ENCODE data around the gene ILKAP.
"Not testable (repeated sequence)": the region's sequence is repeated elsewhere in the genome, so short reads cannot be mapped to it uniquely, and the experiment has no call there.

ILKAP gene

GRCh38 chr2:238171575-238172187 lies 31.8 kb downstream of the ILKAP start:
- Histone ChIP-seq H3K4me3 (ENCODE audit: low read depth in 1 of 2, low read length in 2 of 2) (no peak overlapping the region), H3K27me3 (ENCODE audit: control insufficient read depth in 1 of 2, insufficient read depth in 2 of 2, low read length in 2 of 2) (no peaks in the 10 kb centered on the region), H3K27ac (ENCODE audit: low read depth, low read length) (no peak overlapping the region), H3K4me1 (ENCODE audit: control insufficient read depth in 1 of 2, insufficient read depth in 2 of 2, low read length in 2 of 2) (peaks cover 4 to 15% of the 10 kb centered on the region in 2 donors), H3K36me3 (ENCODE audit: control insufficient read depth in 1 of 2, insufficient read depth in 2 of 2, low read length in 2 of 2) (peaks cover 35 to 74% of the 10 kb centered on the region in 2 donors), H3K9ac (ENCODE audit: low read depth in 1 of 2, low read length in 2 of 2) (no peak overlapping the region), H3K9me3 (ENCODE audit: control insufficient read depth in 1 of 2, low read length in 2 of 2) (no peaks in the 10 kb centered on the region)

- not testable (repeated sequence) for H3K4me3 ChIP-seq (ENCODE audit: low read depth in 1 of 2, low read length in 2 of 2); H3K27ac ChIP-seq (ENCODE audit: low read depth, low read length); H3K9ac ChIP-seq (ENCODE audit: low read depth in 1 of 2, low read length in 2 of 2); H3K27me3 ChIP-seq (ENCODE audit: control insufficient read depth in 1 of 2, insufficient read depth in 2 of 2, low read length in 2 of 2); H3K9me3 ChIP-seq (ENCODE audit: control insufficient read depth in 1 of 2, low read length in 2 of 2)
- Histone ChIP-seq H3K36me3 (ENCODE audit: control insufficient read depth in 1 of 2, insufficient read depth in 2 of 2, low read length in 2 of 2) (peaks cover 35 to 70% of the 10 kb centered on the region in 2 donors), H3K4me1 (ENCODE audit: control insufficient read depth in 1 of 2, insufficient read depth in 2 of 2, low read length in 2 of 2) (peaks cover 4 to 15% of the 10 kb centered on the region in 2 donors)
Measured at GRCh38 chr2:238171072-238171431, 32.4 kb downstream of the ILKAP start.

- Histone ChIP-seq H3K4me1 (ENCODE audit: control insufficient read depth in 1 of 2, insufficient read depth in 2 of 2, low read length in 2 of 2) (peaks cover 4 to 15% of the 10 kb centered on the region in 2 donors), H3K27ac (ENCODE audit: low read depth, low read length) (no peak overlapping the region), H3K27me3 (ENCODE audit: control insufficient read depth in 1 of 2, insufficient read depth in 2 of 2, low read length in 2 of 2) (no peaks in the 10 kb centered on the region), H3K4me3 (ENCODE audit: low read depth in 1 of 2, low read length in 2 of 2) (no peak overlapping the region), H3K9me3 (ENCODE audit: control insufficient read depth in 1 of 2, low read length in 2 of 2) (no peaks in the 10 kb centered on the region), H3K36me3 (ENCODE audit: control insufficient read depth in 1 of 2, insufficient read depth in 2 of 2, low read length in 2 of 2) (peaks cover 35 to 67% of the 10 kb centered on the region in 2 donors), H3K9ac (ENCODE audit: low read depth in 1 of 2, low read length in 2 of 2) (no peak overlapping the region)
Measured at GRCh38 chr2:238170386-238171071, 33.0 kb downstream of the ILKAP start.

- H3K36me3 ChIP-seq (ENCODE audit: control insufficient read depth in 1 of 2, insufficient read depth in 2 of 2, low read length in 2 of 2), result peaks cover 35 to 64% of the 10 kb centered on the region in 2 donors
Measured at GRCh38 chr2:238169708-238170251, 33.7 kb downstream of the ILKAP start.

GRCh38 chr2:238169048-238169707 lies 34.3 kb downstream of the ILKAP start:
- Histone ChIP-seq H3K27ac (ENCODE audit: low read depth, low read length) (no peak overlapping the region), H3K36me3 (ENCODE audit: control insufficient read depth in 1 of 2, insufficient read depth in 2 of 2, low read length in 2 of 2) (peaks cover 29 to 58% of the 10 kb centered on the region in 2 donors), H3K27me3 (ENCODE audit: control insufficient read depth in 1 of 2, insufficient read depth in 2 of 2, low read length in 2 of 2) (no peaks in the 10 kb centered on the region), H3K9ac (ENCODE audit: low read depth in 1 of 2, low read length in 2 of 2) (no peak overlapping the region), H3K9me3 (ENCODE audit: control insufficient read depth in 1 of 2, low read length in 2 of 2) (no peaks in the 10 kb centered on the region), H3K4me3 (ENCODE audit: low read depth in 1 of 2, low read length in 2 of 2) (no peak overlapping the region), H3K4me1 (ENCODE audit: control insufficient read depth in 1 of 2, insufficient read depth in 2 of 2, low read length in 2 of 2) (peaks cover 4 to 15% of the 10 kb centered on the region in 2 donors)

More at GRCh38 chr2:238169708-238170251, 33.7 kb downstream of the ILKAP start:
- Histone ChIP-seq H3K9me3 (ENCODE audit: control insufficient read depth in 1 of 2, low read length in 2 of 2) (no peaks in the 10 kb centered on the region), H3K27me3 (ENCODE audit: control insufficient read depth in 1 of 2, insufficient read depth in 2 of 2, low read length in 2 of 2) (no peaks in the 10 kb centered on the region), H3K4me3 (ENCODE audit: low read depth in 1 of 2, low read length in 2 of 2) (no peak overlapping the region), H3K27ac (ENCODE audit: low read depth, low read length) (no peak overlapping the region), H3K4me1 (ENCODE audit: control insufficient read depth in 1 of 2, insufficient read depth in 2 of 2, low read length in 2 of 2) (peaks cover 4 to 15% of the 10 kb centered on the region in 2 donors), H3K9ac (ENCODE audit: low read depth in 1 of 2, low read length in 2 of 2) (no peak overlapping the region)

GRCh38 chr2:238168196-238169047 lies 35.1 kb downstream of the ILKAP start:
- Histone ChIP-seq H3K9me3 (ENCODE audit: control insufficient read depth in 1 of 2, low read length in 2 of 2) (no peaks in the 10 kb centered on the region), H3K4me3 (ENCODE audit: low read depth in 1 of 2, low read length in 2 of 2) (no peak overlapping the region), H3K27ac (ENCODE audit: low read depth, low read length) (no peak overlapping the region), H3K4me1 (ENCODE audit: control insufficient read depth in 1 of 2, insufficient read depth in 2 of 2, low read length in 2 of 2) (peaks cover 4 to 15% of the 10 kb centered on the region in 2 donors), H3K27me3 (ENCODE audit: control insufficient read depth in 1 of 2, insufficient read depth in 2 of 2, low read length in 2 of 2) (peaks cover 1 to 4% of the 10 kb centered on the region in 2 donors), H3K36me3 (ENCODE audit: control insufficient read depth in 1 of 2, insufficient read depth in 2 of 2, low read length in 2 of 2) (peaks cover 22 to 50% of the 10 kb centered on the region in 2 donors), H3K9ac (ENCODE audit: low read depth in 1 of 2, low read length in 2 of 2) (no peak overlapping the region)

GRCh38 chr2:238167761-238168160 lies 35.7 kb downstream of the ILKAP start:
- Histone ChIP-seq H3K9ac (ENCODE audit: low read depth in 1 of 2, low read length in 2 of 2) (no peak overlapping the region), H3K9me3 (ENCODE audit: control insufficient read depth in 1 of 2, low read length in 2 of 2) (no peaks in the 10 kb centered on the region), H3K27me3 (ENCODE audit: control insufficient read depth in 1 of 2, insufficient read depth in 2 of 2, low read length in 2 of 2) (peaks cover 7 to 11% of the 10 kb centered on the region in 2 donors), H3K36me3 (ENCODE audit: control insufficient read depth in 1 of 2, insufficient read depth in 2 of 2, low read length in 2 of 2) (peaks cover 16 to 43% of the 10 kb centered on the region in 2 donors), H3K4me1 (ENCODE audit: control insufficient read depth in 1 of 2, insufficient read depth in 2 of 2, low read length in 2 of 2) (peaks cover 4 to 15% of the 10 kb centered on the region in 2 donors), H3K27ac (ENCODE audit: low read depth, low read length) (no peak overlapping the region), H3K4me3 (ENCODE audit: low read depth in 1 of 2, low read length in 2 of 2) (no peak overlapping the region)

- H3K9ac ChIP-seq (ENCODE audit: low read depth in 1 of 2, low read length in 2 of 2), result no peak overlapping the region
- H3K4me3 ChIP-seq (ENCODE audit: low read depth in 1 of 2, low read length in 2 of 2), result no peak overlapping the region
- peaks cover 8 to 12% of the 10 kb centered on the region in 2 donors for H3K27me3 ChIP-seq (ENCODE audit: control insufficient read depth in 1 of 2, insufficient read depth in 2 of 2, low read length in 2 of 2)
- H3K27ac ChIP-seq (ENCODE audit: low read depth, low read length), result no peak overlapping the region
- H3K4me1 ChIP-seq (ENCODE audit: control insufficient read depth in 1 of 2, insufficient read depth in 2 of 2, low read length in 2 of 2), result peaks cover 4 to 15% of the 10 kb centered on the region in 2 donors
- peaks cover 12 to 39% of the 10 kb centered on the region in 2 donors for H3K36me3 ChIP-seq (ENCODE audit: control insufficient read depth in 1 of 2, insufficient read depth in 2 of 2, low read length in 2 of 2)
- no peaks in the 10 kb centered on the region for H3K9me3 ChIP-seq (ENCODE audit: control insufficient read depth in 1 of 2, low read length in 2 of 2)
Measured at GRCh38 chr2:238167344-238167715, 36.2 kb downstream of the ILKAP start.

GRCh38 chr2:238166391-238167343 lies 36.8 kb downstream of the ILKAP start:
- H3K9ac ChIP-seq (ENCODE audit: low read depth in 1 of 2, low read length in 2 of 2), result no peak overlapping the region
- H3K27ac ChIP-seq (ENCODE audit: low read depth, low read length), result no peak overlapping the region
- no peaks in the 10 kb centered on the region for H3K9me3 ChIP-seq (ENCODE audit: control insufficient read depth in 1 of 2, low read length in 2 of 2)
- H3K27me3 ChIP-seq (ENCODE audit: control insufficient read depth in 1 of 2, insufficient read depth in 2 of 2, low read length in 2 of 2), result peaks cover 8 to 12% of the 10 kb centered on the region in 2 donors
- peaks cover 4 to 15% of the 10 kb centered on the region in 2 donors for H3K4me1 ChIP-seq (ENCODE audit: control insufficient read depth in 1 of 2, insufficient read depth in 2 of 2, low read length in 2 of 2)
- H3K4me3 ChIP-seq (ENCODE audit: low read depth in 1 of 2, low read length in 2 of 2), result no peak overlapping the region
- peaks cover 10 to 33% of the 10 kb centered on the region in 2 donors for H3K36me3 ChIP-seq (ENCODE audit: control insufficient read depth in 1 of 2, insufficient read depth in 2 of 2, low read length in 2 of 2)
